HG03378 (cell line): ENCODE measurements around the gene EXOSC10.
"Not testable (repeated sequence)": the region's sequence is repeated elsewhere in the genome, so short reads cannot be mapped to it uniquely, and the experiment has no call there.

Source experiments
- ATAC-seq: cut with Tn5 transposase; IDR thresholded peaks from one replicate; pipeline ENCODE4 v1.9.1; 2021; ENCODE audit warnings: mild to moderate bottlenecking, moderate library complexity; ENCODE audit not compliant: unreplicated experiment

Gene EXOSC10

GRCh38 chr1:11044849-11045427 lies 54.7 kb downstream of the EXOSC10 start:
- ATAC-seq, result no peak

- ATAC-seq, result no peak
Measured at GRCh38 chr1:11044086-11044848, 55.4 kb downstream of the EXOSC10 start.

DNA sequence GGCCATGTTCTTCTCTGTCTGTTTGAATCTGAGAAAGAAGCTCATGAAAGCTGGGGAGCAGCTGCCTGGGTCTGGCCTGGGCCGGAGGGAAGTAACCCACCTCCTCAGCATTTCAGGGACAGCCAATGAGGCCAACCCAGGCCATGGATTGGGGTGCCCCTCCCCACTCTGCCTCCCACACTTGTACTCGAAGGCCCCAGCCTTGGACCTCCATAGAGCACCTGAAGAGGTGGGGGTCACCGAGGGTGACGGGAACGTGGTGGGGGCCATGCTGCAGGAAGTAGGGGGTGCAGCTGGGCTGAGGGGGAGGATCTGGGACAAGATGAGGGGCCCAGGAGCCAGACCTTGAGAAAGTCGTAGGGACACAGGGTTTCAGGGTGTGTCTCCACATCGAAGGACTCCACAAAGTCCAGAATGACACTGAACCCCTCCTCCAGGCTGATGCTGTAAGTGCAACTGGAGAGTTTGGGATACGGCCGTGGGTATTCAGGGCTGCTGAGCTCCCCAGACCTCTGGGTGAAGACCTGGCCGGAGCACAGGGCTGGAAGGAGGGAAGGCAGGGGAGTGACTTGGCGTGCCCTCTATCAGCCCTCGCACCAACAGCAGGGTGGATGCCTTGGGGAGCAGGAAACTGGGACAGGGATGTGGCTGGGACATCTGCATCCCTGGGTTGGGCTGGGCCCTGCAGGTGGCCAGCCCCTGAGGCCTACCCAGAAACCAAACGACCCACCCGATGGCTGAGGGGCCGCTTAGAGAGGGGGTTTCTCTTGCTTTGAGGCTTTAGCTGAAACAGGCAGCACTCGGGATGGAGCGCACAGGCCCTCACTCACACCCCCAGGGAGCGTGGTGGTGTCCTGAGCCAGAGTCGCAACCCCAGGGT lies 56.4 kb downstream of the EXOSC10 start:
- no peak for ATAC-seq

DNA sequence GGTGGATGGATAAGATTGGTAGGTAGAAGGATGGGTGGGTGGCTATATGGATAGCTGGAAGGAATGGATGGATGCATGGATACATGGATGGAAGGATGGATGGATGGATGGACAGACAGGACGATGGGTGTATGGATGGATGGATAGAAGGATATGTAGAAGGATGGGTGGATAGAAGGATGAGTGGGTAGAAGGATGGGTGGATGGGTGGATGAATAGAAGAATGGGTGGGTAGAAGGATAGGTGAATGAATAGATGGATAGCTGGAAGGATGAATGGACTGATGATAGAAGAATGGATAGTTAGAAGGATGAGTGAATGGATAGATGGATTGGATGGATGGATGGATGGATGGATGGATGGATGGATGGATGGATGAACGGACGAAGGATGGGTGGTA lies 57.6 kb downstream of the EXOSC10 start:
- ATAC-seq, result no peak

DNA sequence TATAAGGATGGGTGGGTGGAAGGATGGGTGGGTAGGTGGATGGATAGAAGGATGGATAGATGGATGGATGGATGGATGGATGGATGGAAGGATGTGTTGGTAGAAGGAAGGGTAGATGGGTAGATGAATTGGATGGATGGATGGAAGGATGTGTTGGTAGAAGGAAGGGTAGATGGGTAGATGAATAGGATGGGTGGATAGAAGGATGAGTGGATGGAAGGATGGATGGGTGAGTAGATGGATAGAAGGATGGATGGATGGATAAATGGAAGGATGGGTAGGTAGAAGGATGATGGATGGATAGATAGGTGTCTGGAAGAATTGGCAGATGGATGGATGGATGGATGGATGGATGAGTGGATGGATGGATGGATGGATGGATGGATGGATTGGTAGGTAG lies 58.6 kb downstream of the EXOSC10 start:
- ATAC-seq, result no peak

DNA sequence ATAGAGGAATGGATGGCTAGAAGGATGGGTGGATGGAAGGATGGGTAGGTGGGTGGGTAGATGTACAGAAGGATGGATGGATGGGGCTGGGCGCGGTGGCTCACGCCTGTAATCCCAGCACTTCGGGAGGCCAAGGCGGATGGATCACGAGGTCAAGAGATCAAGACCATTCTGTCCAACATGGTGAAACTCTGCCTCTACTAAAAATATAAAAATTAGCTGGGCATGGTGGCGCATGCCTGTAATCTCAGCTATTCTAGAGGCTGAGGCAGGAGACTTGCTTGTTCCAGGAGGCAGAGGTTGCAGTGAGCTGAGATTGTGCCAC lies 59.6 kb downstream of the EXOSC10 start:
- not testable (repeated sequence) for ATAC-seq

- ATAC-seq, result no peak
Measured at GRCh38 chr1:11039351-11040104, 60.1 kb downstream of the EXOSC10 start.

GRCh38 chr1:11037740-11038182 lies 61.9 kb downstream of the EXOSC10 start:
- ATAC-seq, result no peak

DNA sequence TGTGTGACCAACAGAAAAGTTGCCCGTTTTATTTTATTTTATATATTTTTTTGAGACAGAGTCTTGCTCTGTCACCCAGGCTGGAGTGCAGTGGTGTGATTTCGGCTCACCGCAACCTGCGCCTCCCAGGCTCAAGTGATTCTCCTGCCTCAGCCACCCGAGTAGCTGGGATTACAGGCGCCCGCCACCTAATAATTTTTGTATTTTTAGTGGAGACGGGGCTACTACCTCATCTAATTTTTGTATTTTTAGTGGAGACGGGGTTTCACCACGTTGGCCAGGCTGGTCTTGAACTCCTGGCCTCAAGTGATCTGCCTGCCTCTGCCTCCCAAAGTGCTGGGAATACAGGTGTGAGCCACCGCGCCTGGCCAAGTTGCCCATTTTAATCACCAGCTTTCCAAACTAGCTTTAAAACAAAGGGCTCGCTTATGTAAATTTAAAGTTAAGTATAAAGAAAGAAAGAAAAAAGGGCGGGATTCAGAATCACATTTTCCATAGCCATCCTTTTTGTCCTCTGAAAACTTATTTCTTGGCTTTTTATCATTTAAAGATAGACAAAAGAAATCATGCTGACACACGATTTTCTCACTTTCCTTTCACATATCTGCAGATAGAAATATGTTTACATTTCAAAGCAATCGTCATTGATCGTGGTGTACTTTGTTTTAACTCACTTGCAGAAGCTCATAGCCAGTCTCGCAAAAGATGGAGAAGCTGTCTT lies 62.5 kb downstream of the EXOSC10 start:
- ATAC-seq, result not testable (repeated sequence)

DNA sequence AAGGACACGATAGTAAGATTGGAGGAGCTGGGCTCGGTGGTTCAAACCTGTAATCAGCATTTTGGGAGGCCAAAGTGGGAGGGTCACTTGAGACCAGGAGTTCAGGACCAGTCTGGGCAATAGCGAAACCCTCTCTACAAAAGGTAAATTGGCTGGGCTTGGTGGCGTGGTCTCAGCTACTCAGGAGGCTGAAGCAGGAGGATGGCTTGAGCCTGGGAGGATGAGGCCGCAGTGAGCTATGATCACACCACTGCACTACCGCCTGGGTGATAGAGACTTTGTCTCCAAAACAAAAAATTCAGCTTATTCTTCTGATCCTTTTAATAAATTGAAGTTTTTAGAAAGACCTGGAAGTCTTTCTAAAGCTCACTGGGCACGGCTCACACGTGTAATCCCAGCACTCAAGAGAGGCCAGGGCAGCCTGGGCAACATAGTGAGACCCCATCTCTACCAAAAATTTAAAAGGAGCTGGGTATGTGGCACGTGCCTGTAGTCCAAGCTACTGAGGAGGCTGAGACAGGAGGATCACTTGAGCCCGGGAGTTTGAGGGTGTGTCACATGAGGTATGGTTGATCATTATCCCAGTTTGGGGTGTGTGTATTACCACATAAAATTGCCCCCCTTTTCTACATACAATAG lies 67.9 kb downstream of the EXOSC10 start:
- ATAC-seq, result no peak

GRCh38 chr1:11030865-11031264 lies 68.8 kb downstream of the EXOSC10 start:
- no peak for ATAC-seq

- no peak for ATAC-seq
Measured at GRCh38 chr1:11028018-11028417, 71.7 kb downstream of the EXOSC10 start.

DNA sequence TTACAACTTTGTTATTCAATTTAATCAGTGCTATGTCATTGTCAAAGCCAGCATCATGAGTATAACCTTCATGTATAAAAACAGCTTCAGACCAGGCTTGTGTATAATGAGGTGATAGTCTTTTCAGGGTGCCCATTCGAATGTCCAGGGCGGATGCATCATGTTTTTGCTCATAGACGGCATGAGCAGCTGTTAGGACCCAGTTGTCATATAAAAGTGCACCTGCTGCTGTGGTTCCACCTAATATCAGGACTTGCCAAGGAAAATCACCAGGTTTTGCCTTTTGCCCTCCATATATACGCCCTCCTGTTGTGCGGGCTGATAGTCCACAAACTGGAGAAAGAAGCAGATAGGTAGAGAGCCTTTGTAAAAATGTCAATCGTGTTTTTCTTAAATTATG lies 72.4 kb downstream of the EXOSC10 start:
- ATAC-seq, result no peak

DNA sequence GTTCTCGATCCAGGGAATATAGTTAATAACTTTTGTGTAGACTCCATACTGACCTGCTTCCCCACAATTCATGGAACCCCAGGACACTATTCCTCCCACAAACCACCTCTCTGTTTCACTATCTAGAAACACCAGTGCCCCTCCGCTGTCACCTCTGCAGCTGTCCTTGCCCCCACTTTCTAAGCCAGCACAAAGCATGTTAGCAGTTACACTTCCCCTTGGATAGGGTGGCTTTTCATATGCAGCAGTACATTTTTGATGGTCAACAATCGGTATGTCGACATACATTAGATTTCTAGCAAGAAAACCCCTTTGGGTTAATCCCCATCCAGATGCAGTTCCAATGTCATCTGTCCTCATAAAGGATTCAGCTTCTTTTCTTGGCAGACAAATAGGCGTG lies 72.8 kb downstream of the EXOSC10 start:
- no peak for ATAC-seq

GRCh38 chr1:11026052-11026451 lies 73.6 kb downstream of the EXOSC10 start:
- no peak for ATAC-seq

- no peak for ATAC-seq
Measured at GRCh38 chr1:11025618-11026017, 74.1 kb downstream of the EXOSC10 start.

GRCh38 chr1:11024874-11025203 lies 74.8 kb downstream of the EXOSC10 start:
- no peak for ATAC-seq

- no peak for ATAC-seq
Measured at GRCh38 chr1:11024154-11024873, 75.4 kb downstream of the EXOSC10 start.

GRCh38 chr1:11023201-11023600 lies 76.5 kb downstream of the EXOSC10 start:
- no peak for ATAC-seq
